DOHH2 (cell line): ENCODE data around the gene UBFD1.

Experiments
- EZH2phosphoT487 ChIP-seq: fragments of 200-600 bp; sonication (generic); IDR thresholded peaks from 2 replicates; pipeline ENCODE4 v1.6.1; 2017; ENCODE audit warnings: borderline replicate concordance, mild to moderate bottlenecking, antibody characterized with exemption, low read length, moderate library complexity, mixed read lengths
- TF ChIP-seq, protein P1 (sequence below): fragments of 200-600 bp; sonication (generic); IDR thresholded peaks from one replicate; pipeline ENCODE4 v1.5.1; 2014; ENCODE audit warnings: antibody characterized with exemption, mild to moderate bottlenecking, low read depth, low read length; ENCODE audit not compliant: poor library complexity, severe bottlenecking

DNA sequence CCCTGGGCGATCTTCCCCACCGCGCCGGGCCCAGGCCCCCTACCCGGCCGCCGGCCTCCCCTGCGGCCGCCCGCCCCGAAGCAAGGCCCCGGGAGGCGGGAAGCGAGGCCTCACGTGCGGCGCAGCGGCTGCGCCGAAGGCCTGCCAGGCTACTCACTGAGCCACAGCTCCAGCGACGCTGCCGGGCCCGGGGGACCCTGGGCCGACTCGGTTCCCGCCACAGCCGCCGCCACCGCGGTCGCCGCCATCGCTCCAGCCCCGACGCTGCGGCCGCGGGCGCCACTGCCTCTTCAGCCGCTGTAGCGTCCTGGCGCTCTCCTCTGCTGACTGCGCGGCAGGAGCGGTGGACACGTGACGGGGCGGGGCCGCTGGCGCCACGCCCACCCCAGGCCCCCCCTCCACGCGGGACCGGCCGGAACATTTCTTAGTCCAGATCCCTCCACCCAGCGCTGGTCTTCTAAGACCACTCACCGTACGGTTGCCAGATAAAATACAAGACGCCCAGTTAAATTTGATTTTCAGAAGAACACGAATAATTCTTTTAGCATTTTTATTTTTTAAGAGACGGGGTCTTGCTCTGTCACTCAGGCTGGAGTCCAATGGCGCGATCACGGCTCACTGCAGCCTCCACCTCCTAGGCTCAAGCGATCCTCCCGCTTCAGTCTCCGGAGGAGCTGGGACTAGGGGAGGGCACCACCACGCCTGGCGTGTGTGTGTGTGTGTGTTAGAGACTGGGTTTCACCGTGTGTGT is 47.2 kb upstream of the UBFD1 start, which contains the start of gene GGA2:
- TF ChIP-seq, protein P1, sequence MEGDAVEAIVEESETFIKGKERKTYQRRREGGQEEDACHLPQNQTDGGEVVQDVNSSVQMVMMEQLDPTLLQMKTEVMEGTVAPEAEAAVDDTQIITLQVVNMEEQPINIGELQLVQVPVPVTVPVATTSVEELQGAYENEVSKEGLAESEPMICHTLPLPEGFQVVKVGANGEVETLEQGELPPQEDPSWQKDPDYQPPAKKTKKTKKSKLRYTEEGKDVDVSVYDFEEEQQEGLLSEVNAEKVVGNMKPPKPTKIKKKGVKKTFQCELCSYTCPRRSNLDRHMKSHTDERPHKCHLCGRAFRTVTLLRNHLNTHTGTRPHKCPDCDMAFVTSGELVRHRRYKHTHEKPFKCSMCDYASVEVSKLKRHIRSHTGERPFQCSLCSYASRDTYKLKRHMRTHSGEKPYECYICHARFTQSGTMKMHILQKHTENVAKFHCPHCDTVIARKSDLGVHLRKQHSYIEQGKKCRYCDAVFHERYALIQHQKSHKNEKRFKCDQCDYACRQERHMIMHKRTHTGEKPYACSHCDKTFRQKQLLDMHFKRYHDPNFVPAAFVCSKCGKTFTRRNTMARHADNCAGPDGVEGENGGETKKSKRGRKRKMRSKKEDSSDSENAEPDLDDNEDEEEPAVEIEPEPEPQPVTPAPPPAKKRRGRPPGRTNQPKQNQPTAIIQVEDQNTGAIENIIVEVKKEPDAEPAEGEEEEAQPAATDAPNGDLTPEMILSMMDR: no peak
- TF ChIP-seq EZH2phosphoT487: no peak
